HEK293 (cell line): Measurements from ENCODE around the gene MMS19.

Experiments
- GFI1B ChIP-seq: fragments of 450-650 bp; formaldehyde crosslinking; IDR thresholded peaks from 2 replicates; pipeline ENCODE4 v1.5.1; 2016; ENCODE audit warnings: missing biosample characterization, missing genetic modification characterization
- GLIS1 ChIP-seq: fragments of 450-650 bp; formaldehyde crosslinking; IDR thresholded peaks from 2 replicates; pipeline ENCODE4 v1.5.1; 2016; ENCODE audit warnings: missing biosample characterization, missing genetic modification characterization
- KLF8 ChIP-seq: fragments of 450-650 bp; formaldehyde crosslinking; IDR thresholded peaks from 2 replicates; pipeline ENCODE4 v1.5.1; 2016; ENCODE audit warnings: missing biosample characterization, missing genetic modification characterization
- KLF9 ChIP-seq: fragments of 450-650 bp; formaldehyde crosslinking; IDR thresholded peaks from 2 replicates; pipeline ENCODE4 v1.5.1; 2016; ENCODE audit warnings: missing biosample characterization, missing genetic modification characterization, low read depth
- MYNN ChIP-seq: fragments of 450-650 bp; formaldehyde crosslinking; IDR thresholded peaks from 2 replicates; pipeline ENCODE4 v1.5.1; 2016; ENCODE audit warnings: missing biosample characterization, missing genetic modification characterization, borderline replicate concordance
- OSR2 ChIP-seq: fragments of 450-650 bp; formaldehyde crosslinking; IDR thresholded peaks from 2 replicates; pipeline ENCODE4 v1.5.1; 2016; ENCODE audit warnings: missing biosample characterization, missing genetic modification characterization
- RBAK ChIP-seq: fragments of 450-650 bp; formaldehyde crosslinking; IDR thresholded peaks from 2 replicates; pipeline ENCODE4 v1.5.1; 2016; ENCODE audit warnings: missing biosample characterization, missing genetic modification characterization
- SCRT1 ChIP-seq: fragments of 450-650 bp; formaldehyde crosslinking; IDR thresholded peaks from 2 replicates; pipeline ENCODE4 v1.5.1; 2016; ENCODE audit warnings: missing biosample characterization, missing genetic modification characterization, borderline replicate concordance
- SETDB1 ChIP-seq: IDR thresholded peaks from one replicate; pipeline ENCODE4 v1.6.1; 2017; ENCODE audit warnings: mild to moderate bottlenecking, low read length, moderate library complexity, mixed read lengths; ENCODE audit not compliant: insufficient read length
- SP3 ChIP-seq: fragments of 450-650 bp; formaldehyde crosslinking; IDR thresholded peaks from 2 replicates; pipeline ENCODE4 v1.5.1; 2016; ENCODE audit warnings: missing biosample characterization, missing genetic modification characterization
- WT1 ChIP-seq: fragments of 450-650 bp; formaldehyde crosslinking; IDR thresholded peaks from 2 replicates; pipeline ENCODE4 v1.5.1; 2016; ENCODE audit warnings: missing biosample characterization, missing genetic modification characterization
- ZBTB11 ChIP-seq: fragments of 450-650 bp; formaldehyde crosslinking; conservative IDR thresholded peaks from 2 replicates; pipeline ENCODE4 v1.5.1; 2016; ENCODE audit warnings: low read depth, missing biosample characterization, missing genetic modification characterization
- ZBTB17 ChIP-seq: fragments of 450-650 bp; formaldehyde crosslinking; IDR thresholded peaks from 2 replicates; pipeline ENCODE4 v1.5.1; 2016; ENCODE audit warnings: missing biosample characterization, missing genetic modification characterization
- ZBTB8A ChIP-seq: fragments of 450-650 bp; formaldehyde crosslinking; IDR thresholded peaks from 2 replicates; pipeline ENCODE4 v1.5.1; 2016; ENCODE audit warnings: missing biosample characterization, missing genetic modification characterization
- ZNF121 ChIP-seq: fragments of 450-650 bp; formaldehyde crosslinking; IDR thresholded peaks from 2 replicates; pipeline ENCODE4 v1.5.1; 2016; ENCODE audit warnings: missing biosample characterization, missing genetic modification characterization
- ZNF221 ChIP-seq: fragments of 450-650 bp; formaldehyde crosslinking; IDR thresholded peaks from 2 replicates; pipeline ENCODE4 v1.5.1; 2017; ENCODE audit warnings: missing biosample characterization, missing genetic modification characterization, borderline replicate concordance
- ZNF223 ChIP-seq: fragments of 450-650 bp; formaldehyde crosslinking; IDR thresholded peaks from 2 replicates; pipeline ENCODE4 v1.5.1; 2016; ENCODE audit warnings: missing biosample characterization, missing genetic modification characterization
- ZNF404 ChIP-seq: fragments of 450-650 bp; formaldehyde crosslinking; IDR thresholded peaks from 2 replicates; pipeline ENCODE4 v1.5.1; 2017; ENCODE audit warnings: missing biosample characterization, missing genetic modification characterization
- ZNF426 ChIP-seq: fragments of 450-650 bp; formaldehyde crosslinking; IDR thresholded peaks from 2 replicates; pipeline ENCODE4 v1.5.1; 2017; ENCODE audit warnings: missing biosample characterization, missing genetic modification characterization, mild to moderate bottlenecking, inconsistent platforms, moderate library complexity
- ZNF610 ChIP-seq: fragments of 450-650 bp; formaldehyde crosslinking; IDR thresholded peaks from 2 replicates; pipeline ENCODE4 v1.5.1; 2016; ENCODE audit warnings: missing biosample characterization, missing genetic modification characterization, borderline replicate concordance
- ZNF660 ChIP-seq: fragments of 450-650 bp; IDR thresholded peaks from 2 replicates; pipeline ENCODE4 v1.5.1; 2018; ENCODE audit warnings: missing biosample characterization, mild to moderate bottlenecking, missing genetic modification characterization
- ZNF830 ChIP-seq: fragments of 450-650 bp; IDR thresholded peaks from 2 replicates; pipeline ENCODE4 v1.5.0; 2018; ENCODE audit warnings: missing biosample characterization, missing genetic modification characterization, low read depth, mild to moderate bottlenecking, moderate library complexity
- TF ChIP-seq, protein P1 (sequence below): fragments of 450-650 bp; formaldehyde crosslinking; IDR thresholded peaks from 2 replicates; pipeline ENCODE4 v1.5.1; 2016; ENCODE audit warnings: missing biosample characterization, missing genetic modification characterization
- TF ChIP-seq, protein P2 (sequence below): fragments of 450-650 bp; formaldehyde crosslinking; IDR thresholded peaks from 2 replicates; pipeline ENCODE4 v1.5.1; 2016; ENCODE audit warnings: missing biosample characterization, missing genetic modification characterization, low read depth
- TF ChIP-seq, protein P3 (sequence below): fragments of 450-650 bp; IDR thresholded peaks from 2 replicates; pipeline ENCODE4 v1.5.1; 2018; ENCODE audit warnings: missing biosample characterization, mild to moderate bottlenecking, missing genetic modification characterization
- TF ChIP-seq, protein P4 (sequence below): fragments of 450-650 bp; formaldehyde crosslinking; IDR thresholded peaks from 2 replicates; pipeline ENCODE4 v1.5.1; 2016; ENCODE audit warnings: missing biosample characterization, missing genetic modification characterization
- TF ChIP-seq, protein P5 (sequence below): fragments of 450-650 bp; formaldehyde crosslinking; IDR thresholded peaks from 2 replicates; pipeline ENCODE4 v1.5.1; 2016; ENCODE audit warnings: missing biosample characterization, missing genetic modification characterization

Gene MMS19

DNA sequence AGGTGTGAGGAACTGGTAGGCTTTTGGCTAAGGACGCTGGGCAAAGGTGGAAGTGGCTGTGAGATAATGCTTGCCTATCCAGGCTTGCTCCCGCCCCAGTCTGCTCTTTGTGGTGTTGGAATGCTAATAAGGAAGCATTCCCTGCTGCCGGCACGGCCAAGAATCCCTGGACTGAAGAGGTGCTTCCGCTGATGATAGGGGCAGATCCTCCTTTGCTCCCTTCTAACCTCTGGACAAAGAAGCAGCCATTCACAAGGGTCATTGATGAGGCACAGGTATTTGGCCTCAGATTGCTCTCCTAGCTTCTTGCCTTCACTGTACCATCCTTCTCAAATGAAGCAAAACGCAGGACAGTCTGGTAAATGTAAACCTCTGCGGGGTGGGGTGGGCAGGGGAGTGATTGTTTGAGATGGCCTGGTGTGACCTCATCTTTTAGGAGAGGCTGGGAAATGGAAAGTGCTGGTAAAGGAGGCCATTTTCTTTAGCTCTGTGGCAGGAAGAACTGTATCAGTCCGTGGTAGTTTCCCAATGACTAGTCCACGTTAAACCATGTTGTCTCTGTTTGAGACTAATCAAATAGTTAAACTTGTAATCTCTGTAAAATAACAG lies 70.5 kb downstream of the MMS19 start (continued):
- TF ChIP-seq ZNF660 (tag by site-specific recombination) (no peak), ZNF223 (tag by site-specific recombination) (no peak), ZNF426 (no peak), KLF8 (tag by site-specific recombination) (0 out of 2 replicates have a peak, but pooled peaks have one; percentile 29), ZBTB11 (tag by site-specific recombination) (no peak), ZNF121 (tag by site-specific recombination) (no peak), ZBTB8A (tag by site-specific recombination) (no peak), ZNF221 (tag by site-specific recombination) (no peak), ZNF610 (no peak), ZBTB17 (tag by site-specific recombination) (peak; percentile 74), MYNN (tag by site-specific recombination) (no peak), SETDB1 (no peak), ZNF404 (no peak), ZNF830 (no peak), WT1 (peak; percentile 56; the same call in 1 of the 2 replicates), RBAK (tag by site-specific recombination) (no peak), KLF9 (no peak), GFI1B (tag by site-specific recombination) (no peak), SP3 (tag by site-specific recombination) (no peak), OSR2 (tag by site-specific recombination) (peak; percentile 23; the same call in 1 of the 2 replicates), SCRT1 (tag by site-specific recombination) (no peak), GLIS1 (tag by site-specific recombination) (no peak)
- TF ChIP-seq, protein P1, sequence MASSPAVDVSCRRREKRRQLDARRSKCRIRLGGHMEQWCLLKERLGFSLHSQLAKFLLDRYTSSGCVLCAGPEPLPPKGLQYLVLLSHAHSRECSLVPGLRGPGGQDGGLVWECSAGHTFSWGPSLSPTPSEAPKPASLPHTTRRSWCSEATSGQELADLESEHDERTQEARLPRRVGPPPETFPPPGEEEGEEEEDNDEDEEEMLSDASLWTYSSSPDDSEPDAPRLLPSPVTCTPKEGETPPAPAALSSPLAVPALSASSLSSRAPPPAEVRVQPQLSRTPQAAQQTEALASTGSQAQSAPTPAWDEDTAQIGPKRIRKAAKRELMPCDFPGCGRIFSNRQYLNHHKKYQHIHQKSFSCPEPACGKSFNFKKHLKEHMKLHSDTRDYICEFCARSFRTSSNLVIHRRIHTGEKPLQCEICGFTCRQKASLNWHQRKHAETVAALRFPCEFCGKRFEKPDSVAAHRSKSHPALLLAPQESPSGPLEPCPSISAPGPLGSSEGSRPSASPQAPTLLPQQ = no peak
- TF ChIP-seq, protein P2, sequence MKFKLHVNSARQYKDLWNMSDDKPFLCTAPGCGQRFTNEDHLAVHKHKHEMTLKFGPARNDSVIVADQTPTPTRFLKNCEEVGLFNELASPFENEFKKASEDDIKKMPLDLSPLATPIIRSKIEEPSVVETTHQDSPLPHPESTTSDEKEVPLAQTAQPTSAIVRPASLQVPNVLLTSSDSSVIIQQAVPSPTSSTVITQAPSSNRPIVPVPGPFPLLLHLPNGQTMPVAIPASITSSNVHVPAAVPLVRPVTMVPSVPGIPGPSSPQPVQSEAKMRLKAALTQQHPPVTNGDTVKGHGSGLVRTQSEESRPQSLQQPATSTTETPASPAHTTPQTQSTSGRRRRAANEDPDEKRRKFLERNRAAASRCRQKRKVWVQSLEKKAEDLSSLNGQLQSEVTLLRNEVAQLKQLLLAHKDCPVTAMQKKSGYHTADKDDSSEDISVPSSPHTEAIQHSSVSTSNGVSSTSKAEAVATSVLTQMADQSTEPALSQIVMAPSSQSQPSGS (tag by site-specific recombination) = peak; percentile 86
- TF ChIP-seq, protein P3, sequence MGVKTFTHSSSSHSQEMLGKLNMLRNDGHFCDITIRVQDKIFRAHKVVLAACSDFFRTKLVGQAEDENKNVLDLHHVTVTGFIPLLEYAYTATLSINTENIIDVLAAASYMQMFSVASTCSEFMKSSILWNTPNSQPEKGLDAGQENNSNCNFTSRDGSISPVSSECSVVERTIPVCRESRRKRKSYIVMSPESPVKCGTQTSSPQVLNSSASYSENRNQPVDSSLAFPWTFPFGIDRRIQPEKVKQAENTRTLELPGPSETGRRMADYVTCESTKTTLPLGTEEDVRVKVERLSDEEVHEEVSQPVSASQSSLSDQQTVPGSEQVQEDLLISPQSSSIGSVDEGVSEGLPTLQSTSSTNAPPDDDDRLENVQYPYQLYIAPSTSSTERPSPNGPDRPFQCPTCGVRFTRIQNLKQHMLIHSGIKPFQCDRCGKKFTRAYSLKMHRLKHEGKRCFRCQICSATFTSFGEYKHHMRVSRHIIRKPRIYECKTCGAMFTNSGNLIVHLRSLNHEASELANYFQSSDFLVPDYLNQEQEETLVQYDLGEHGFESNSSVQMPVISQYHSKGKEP (tag by site-specific recombination) = no peak
- TF ChIP-seq, protein P4, sequence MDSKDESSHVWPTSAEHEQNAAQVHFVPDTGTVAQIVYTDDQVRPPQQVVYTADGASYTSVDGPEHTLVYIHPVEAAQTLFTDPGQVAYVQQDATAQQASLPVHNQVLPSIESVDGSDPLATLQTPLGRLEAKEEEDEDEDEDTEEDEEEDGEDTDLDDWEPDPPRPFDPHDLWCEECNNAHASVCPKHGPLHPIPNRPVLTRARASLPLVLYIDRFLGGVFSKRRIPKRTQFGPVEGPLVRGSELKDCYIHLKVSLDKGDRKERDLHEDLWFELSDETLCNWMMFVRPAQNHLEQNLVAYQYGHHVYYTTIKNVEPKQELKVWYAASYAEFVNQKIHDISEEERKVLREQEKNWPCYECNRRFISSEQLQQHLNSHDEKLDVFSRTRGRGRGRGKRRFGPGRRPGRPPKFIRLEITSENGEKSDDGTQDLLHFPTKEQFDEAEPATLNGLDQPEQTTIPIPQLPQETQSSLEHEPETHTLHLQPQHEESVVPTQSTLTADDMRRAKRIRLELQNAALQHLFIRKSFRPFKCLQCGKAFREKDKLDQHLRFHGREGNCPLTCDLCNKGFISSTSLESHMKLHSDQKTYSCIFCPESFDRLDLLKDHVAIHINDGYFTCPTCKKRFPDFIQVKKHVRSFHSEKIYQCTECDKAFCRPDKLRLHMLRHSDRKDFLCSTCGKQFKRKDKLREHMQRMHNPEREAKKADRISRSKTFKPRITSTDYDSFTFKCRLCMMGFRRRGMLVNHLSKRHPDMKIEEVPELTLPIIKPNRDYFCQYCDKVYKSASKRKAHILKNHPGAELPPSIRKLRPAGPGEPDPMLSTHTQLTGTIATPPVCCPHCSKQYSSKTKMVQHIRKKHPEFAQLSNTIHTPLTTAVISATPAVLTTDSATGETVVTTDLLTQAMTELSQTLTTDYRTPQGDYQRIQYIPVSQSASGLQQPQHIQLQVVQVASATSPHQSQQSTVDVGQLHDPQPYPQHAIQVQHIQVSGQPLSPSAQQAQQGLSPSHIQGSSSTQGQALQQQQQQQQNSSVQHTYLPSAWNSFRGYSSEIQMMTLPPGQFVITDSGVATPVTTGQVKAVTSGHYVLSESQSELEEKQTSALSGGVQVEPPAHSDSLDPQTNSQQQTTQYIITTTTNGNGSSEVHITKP (tag by site-specific recombination) = 0 out of 2 replicates have a peak, but pooled peaks have one; percentile 19
- TF ChIP-seq, protein P5, sequence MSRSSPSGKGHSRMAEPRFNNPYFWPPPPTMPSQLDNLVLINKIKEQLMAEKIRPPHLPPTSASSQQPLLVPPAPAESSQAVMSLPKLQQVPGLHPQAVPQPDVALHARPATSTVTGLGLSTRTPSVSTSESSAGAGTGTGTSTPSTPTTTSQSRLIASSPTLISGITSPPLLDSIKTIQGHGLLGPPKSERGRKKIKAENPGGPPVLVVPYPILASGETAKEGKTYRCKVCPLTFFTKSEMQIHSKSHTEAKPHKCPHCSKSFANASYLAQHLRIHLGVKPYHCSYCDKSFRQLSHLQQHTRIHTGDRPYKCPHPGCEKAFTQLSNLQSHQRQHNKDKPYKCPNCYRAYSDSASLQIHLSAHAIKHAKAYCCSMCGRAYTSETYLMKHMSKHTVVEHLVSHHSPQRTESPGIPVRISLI (tag by site-specific recombination) = no peak
